Heart left ventricle (tissue), 13 donors: ENCODE measurements around the gene PANX1.
"Not testable (repeated sequence)": the region's sequence is repeated elsewhere in the genome, so short reads cannot be mapped to it uniquely, and the experiment has no call there.

Experiments
- POLR2A ChIP-seq, 2 donors: fragments of 450-650 bp; IDR thresholded peaks; one replicate each; pipeline ENCODE4 v1.6.1; 2017; ENCODE audit warnings: antibody characterized with exemption in 2 of 2, mild to moderate bottlenecking in 2 of 2, moderate library complexity in 2 of 2
- TF ChIP-seq, protein P1 (sequence below), 12 donors: fragments of 200-600 bp; sonication (generic) in 4 of 12; IDR thresholded peaks; one replicate each; pipeline versions ENCODE4 v1.5.0 to v1.8.0; 2018 to 2022; ENCODE audit warnings: antibody characterized with exemption in 12 of 12, mild to moderate bottlenecking in 5 of 12
- donor health status: ischemic (EF 13 %, LVEDD 7.1; RV severe dilation, severe dysfunction).
- donor health status: DM: no; HTN: yes; CAD: no.
- donor health status: DM: no; HTN: no; CAD: no.
- donor health status: ischemic (EF 25% LVEDD 6.9; RV normal size, moderate dysfunction).
- donor health status: ischemic (EF 25% LVEDD 5.7; RV mildly dilated, moderate dysfunction).
- donor health status: ischemic (EF 35%, LVEDD 5.7; RV mildly dilated, moderate dysfunction).
- donor health status: nonischemic (EF 11% LVEDD 7.7; RV severe dilation, severe dysfunction).
- donor health status: DM: yes; HTN: yes; CAD: no.
- donor health status: PGD.
- donor health status: ischemic (EF 29% LVEDD 5.4; RV normal size, mild dysfunction).
- donor health status: nonischemic (EF 23%, LVEDD 6.1; RV moderate dilation, normal function).

DNA sequence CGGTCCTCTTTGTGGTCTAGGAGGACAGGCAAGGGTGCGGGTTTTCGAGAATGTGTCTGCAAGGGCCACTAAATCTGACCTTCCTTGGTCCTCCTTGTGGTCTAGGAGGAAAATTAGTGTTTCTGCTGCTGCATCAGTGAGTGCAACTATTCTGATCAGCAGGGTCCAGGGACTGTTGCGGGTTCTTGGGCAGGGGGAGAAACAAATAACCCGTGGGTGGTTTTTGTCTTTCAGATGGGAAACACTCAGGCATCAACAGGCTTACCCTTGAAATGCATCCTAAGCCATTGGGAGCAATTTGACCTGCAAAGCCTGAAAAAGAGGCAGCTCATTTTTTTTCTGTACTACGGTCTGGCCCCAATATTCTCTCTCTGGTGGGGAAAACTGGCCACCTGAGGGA, 9.0 kb upstream of the PANX1 start:
- TF ChIP-seq, protein P1, sequence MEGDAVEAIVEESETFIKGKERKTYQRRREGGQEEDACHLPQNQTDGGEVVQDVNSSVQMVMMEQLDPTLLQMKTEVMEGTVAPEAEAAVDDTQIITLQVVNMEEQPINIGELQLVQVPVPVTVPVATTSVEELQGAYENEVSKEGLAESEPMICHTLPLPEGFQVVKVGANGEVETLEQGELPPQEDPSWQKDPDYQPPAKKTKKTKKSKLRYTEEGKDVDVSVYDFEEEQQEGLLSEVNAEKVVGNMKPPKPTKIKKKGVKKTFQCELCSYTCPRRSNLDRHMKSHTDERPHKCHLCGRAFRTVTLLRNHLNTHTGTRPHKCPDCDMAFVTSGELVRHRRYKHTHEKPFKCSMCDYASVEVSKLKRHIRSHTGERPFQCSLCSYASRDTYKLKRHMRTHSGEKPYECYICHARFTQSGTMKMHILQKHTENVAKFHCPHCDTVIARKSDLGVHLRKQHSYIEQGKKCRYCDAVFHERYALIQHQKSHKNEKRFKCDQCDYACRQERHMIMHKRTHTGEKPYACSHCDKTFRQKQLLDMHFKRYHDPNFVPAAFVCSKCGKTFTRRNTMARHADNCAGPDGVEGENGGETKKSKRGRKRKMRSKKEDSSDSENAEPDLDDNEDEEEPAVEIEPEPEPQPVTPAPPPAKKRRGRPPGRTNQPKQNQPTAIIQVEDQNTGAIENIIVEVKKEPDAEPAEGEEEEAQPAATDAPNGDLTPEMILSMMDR (IDR thresholded peaks at IDR 0.05), result not testable (repeated sequence)
- not testable (repeated sequence) for TF ChIP-seq POLR2A (IDR thresholded peaks at IDR 0.05)
